Liver (tissue), 3 donors: ENCODE measurements around the gene GJB2.

ENCODE experiments used
- CTCF ChIP-seq: fragments of 150-350 bp; IDR thresholded peaks from 2 replicates; pipeline ENCODE4 v1.5.1; 2017; ENCODE audit warnings: improper control_type of control experiment, low read depth, low read length; ENCODE audit not compliant: missing input control
- RXRA ChIP-seq, 2 donors: IDR thresholded peaks; 2 replicates each; pipeline ENCODE4 v1.6.1; 2017 to 2018; ENCODE audit warnings: antibody characterized with exemption in 2 of 2, mild to moderate bottlenecking in 1 of 2
- donor health status: healthy.
- donor health status: healthy.

- no peak for TF ChIP-seq CTCF
- no peak for TF ChIP-seq RXRA (IDR thresholded peaks at IDR 0.05)
These were observed 48.4 kb downstream of the GJB2 start for GRCh38 chr13:20144141-20144850.
